Smooth muscle cell (in vitro differentiated cells): ENCODE data around the gene NUP35. TPM values are rescaled to one million over a fixed set of nuclear protein-coding genes. Genes with fewer than 3 reads are reported as not detected.

Experiments
- DNase-seq: peaks from one replicate; lab custom pipeline; 2025; ENCODE audit not compliant: unreplicated experiment; lab: John Stamatoyannopoulos, UW
- H2AFZ ChIP-seq: fragments of 200-600 bp; sonication (generic); 2 replicates; pipeline ENCODE4 v1.6.0; 2016; ENCODE audit warnings: antibody characterized with exemption, low read depth, mild to moderate bottlenecking
- H3F3A ChIP-seq: fragments of 200-600 bp; sonication (generic); 2 replicates; pipeline ENCODE4 v1.6.0; 2017; ENCODE audit warnings: antibody characterized with exemption, low read depth
- H3K27ac ChIP-seq: fragments of 200-600 bp; sonication (generic); 2 replicates; pipeline ENCODE4 v1.5.1; 2016; ENCODE audit warnings: low read depth, mild to moderate bottlenecking
- H3K27me3 ChIP-seq: fragments of 200-600 bp; sonication (generic); 2 replicates; pipeline ENCODE4 v1.6.1; 2016; ENCODE audit warnings: low read depth, mild to moderate bottlenecking
- H3K36me3 ChIP-seq: fragments of 200-600 bp; sonication (generic); 2 replicates; pipeline ENCODE4 v1.5.1; 2016; ENCODE audit warnings: low read depth
- H3K4me1 ChIP-seq: fragments of 200-600 bp; sonication (generic); 2 replicates; pipeline ENCODE4 v1.5.1; 2016; ENCODE audit warnings: low read depth
- H3K4me2 ChIP-seq: fragments of 200-600 bp; sonication (generic); 2 replicates; pipeline ENCODE4 v1.6.0; 2016; ENCODE audit warnings: mild to moderate bottlenecking
- H3K4me3 ChIP-seq: fragments of 200-600 bp; sonication (generic); 2 replicates; pipeline ENCODE4 v1.5.1; 2016; ENCODE audit warnings: mild to moderate bottlenecking
- H3K79me2 ChIP-seq: fragments of 200-600 bp; sonication (generic); 2 replicates; pipeline ENCODE4 v1.6.0; 2016; ENCODE audit warnings: low read depth, mild to moderate bottlenecking
- H3K9ac ChIP-seq: fragments of 200-600 bp; sonication (generic); 2 replicates; pipeline ENCODE4 v1.6.0; 2016; ENCODE audit warnings: low read depth
- H3K9me3 ChIP-seq: fragments of 200-600 bp; sonication (generic); replicated peaks from 2 replicates; pipeline ENCODE4 v1.5.1; 2016; ENCODE audit warnings: low read depth
- H4K20me1 ChIP-seq: fragments of 200-600 bp; sonication (generic); 2 replicates; pipeline ENCODE4 v1.6.0; 2016; ENCODE audit warnings: low read depth
- CTCF ChIP-seq: fragments of 200-600 bp; sonication (generic); IDR thresholded peaks from 2 replicates; pipeline ENCODE4 v1.5.1; 2017; ENCODE audit warnings: borderline replicate concordance, mild to moderate bottlenecking, antibody characterized with exemption; ENCODE audit not compliant: insufficient read depth, poor library complexity, severe bottlenecking
- WGBS: methylation state at CpG from one replicate; pipeline ENCODE4 v1.1.7; 2016; ENCODE audit warnings: low lambda C conversion rate; 5-methylcytosine and 5-hydroxymethylcytosine counted together
- polyA plus RNA-seq: library from polyadenylated mRNA; unstranded; fragments of >200 nt; fragmentation: Nextera tagmentation; extraction: Ambion mirVana; gene quantifications from 2 replicates; pipeline ENCODE4 v1.2.1, GENCODE V29; 2016
- total RNA-seq: library from RNA; depleted of rRNA; stranded (reverse); fragments of >200 nt; gene quantifications from 2 replicates; pipeline ENCODE4 v1.2.3, GENCODE V29; 2014

NUP35 gene
- total and polyA plus RNA-seq, 2 experiments from 2014 or later = 3.5 to 14.1 TPM

GRCh38 chr2:183091318-183091953 is 32.8 kb upstream of the NUP35 start:
- TF ChIP-seq CTCF = no peak
- H3K27me3 ChIP-seq = no peaks in the 10 kb centered on the region
- 94% methylated on average over 7 of the region's 7 CpGs for WGBS
- no peak overlapping the region for H3K27ac ChIP-seq
- no peaks in the 10 kb centered on the region for H4K20me1 ChIP-seq
- H3K36me3 ChIP-seq = no peaks in the 10 kb centered on the region
- no peaks in the 10 kb centered on the region for H3F3A ChIP-seq
- H3K9me3 ChIP-seq = no peaks in the 10 kb centered on the region
- no peak overlapping the region for H3K9ac ChIP-seq
- no peak overlapping the region for H3K4me3 ChIP-seq
- no peaks in the 10 kb centered on the region for H3K79me2 ChIP-seq
- no peak for DNase-seq
- no peak overlapping the region for H2AFZ ChIP-seq
- H3K4me2 ChIP-seq = no peak overlapping the region
- H3K4me1 ChIP-seq = no peaks in the 10 kb centered on the region

GRCh38 chr2:183091954-183092345 is 32.3 kb upstream of the NUP35 start:
- Histone ChIP-seq H4K20me1 (no peaks in the 10 kb centered on the region), H3F3A (no peaks in the 10 kb centered on the region), H3K4me1 (no peaks in the 10 kb centered on the region), H3K79me2 (no peaks in the 10 kb centered on the region), H3K27me3 (no peaks in the 10 kb centered on the region), H3K36me3 (no peaks in the 10 kb centered on the region), H3K4me2 (no peak overlapping the region), H3K9ac (no peak overlapping the region), H3K27ac (no peak overlapping the region), H3K4me3 (no peak overlapping the region), H3K9me3 (no peaks in the 10 kb centered on the region), H2AFZ (no peak overlapping the region)
- DNase-seq = no peak
- WGBS = 95% methylated on average over 2 of the region's 2 CpGs
- TF ChIP-seq CTCF = no peak

GRCh38 chr2:183093857-183094657 is 30.2 kb upstream of the NUP35 start:
- Histone ChIP-seq H3K27me3 (no peaks in the 10 kb centered on the region), H4K20me1 (no peaks in the 10 kb centered on the region), H3K4me2 (no peak overlapping the region), H3K36me3 (no peaks in the 10 kb centered on the region), H3K79me2 (no peaks in the 10 kb centered on the region), H3F3A (no peaks in the 10 kb centered on the region), H3K4me3 (no peak overlapping the region), H3K27ac (no peak overlapping the region), H3K4me1 (no peaks in the 10 kb centered on the region), H3K9ac (no peak overlapping the region), H2AFZ (no peak overlapping the region), H3K9me3 (no peaks in the 10 kb centered on the region)
- TF ChIP-seq CTCF = no peak
- WGBS = 46% methylated on average over 2 of the region's 2 CpGs
- no peak for DNase-seq
